Measurements from ENCODE around the gene CHMP2B. TPM values are rescaled to one million over a fixed set of nuclear protein-coding genes. Genes with fewer than 3 reads are reported as not detected.
A peak's percentile ranks its signal among the peaks of the same experiment; 100 is the strongest.

The CHMP2B gene
- total and polyA plus RNA-seq, 2 of the 8 experiments (the other 6 are each of a cell fraction or from before 2014, with no cell fraction given), result 14.0 to 56.5 TPM

DNA sequence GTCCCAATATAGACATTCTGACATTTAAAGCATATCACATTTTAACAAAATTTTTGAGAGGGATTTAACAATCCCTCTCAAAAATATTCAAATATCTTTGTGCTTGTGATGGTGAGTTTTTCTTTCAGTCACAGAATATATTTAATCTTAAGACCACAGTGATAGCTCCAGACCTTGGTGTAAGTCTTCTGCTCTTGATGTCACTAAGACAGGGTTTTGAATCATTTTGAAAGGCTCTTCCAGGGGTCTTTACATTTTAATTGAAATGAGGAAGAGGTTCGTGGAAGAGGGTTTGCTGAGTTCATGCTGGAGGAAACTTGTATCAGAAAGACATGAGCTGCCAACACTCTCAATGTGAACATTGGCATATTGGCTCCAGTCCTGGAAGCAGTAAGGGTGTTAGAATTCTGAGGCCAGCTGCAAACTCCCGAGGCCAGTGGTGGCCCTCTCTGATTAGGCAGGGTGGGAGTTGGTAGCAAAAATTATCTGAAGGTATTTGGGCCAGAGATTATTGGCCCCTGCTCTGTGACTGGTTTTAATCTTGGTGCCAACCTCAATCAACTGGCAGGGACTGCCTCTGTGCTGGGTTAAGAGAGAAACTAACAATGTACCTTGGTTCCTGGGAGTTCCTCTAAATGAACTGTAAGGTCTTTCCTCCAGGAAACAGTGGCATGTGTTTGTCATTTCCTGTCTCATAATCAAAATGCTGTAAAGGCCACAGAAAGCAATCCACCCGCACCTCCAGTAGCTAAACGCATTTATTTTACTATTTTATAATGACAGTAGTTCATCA lies 44.0 kb downstream of the CHMP2B start:
- no peaks in the 10 kb centered on the region for H3K4me1 ChIP-seq (replicated peaks in 1 of 4; ENCODE audit: control insufficient read depth in 3 of 4, insufficient read depth in 4 of 4, low read length in 3 of 4)
- H2BK15ac ChIP-seq (ENCODE audit: low read length), result no peak overlapping the region
- H2BK20ac ChIP-seq (ENCODE audit: low read length), result no peak overlapping the region
- H3K27ac ChIP-seq (ENCODE audit: low read depth, low read length), result no peak overlapping the region
- no peak overlapping the region for H3K4me3 ChIP-seq (ENCODE audit: extremely low read depth in 1 of 4, insufficient read depth in 2 of 4, low read depth in 3 of 4, low read length in 4 of 4)
- FAIRE-seq, result no peak
- H3K79me2 ChIP-seq (ENCODE audit: control insufficient read depth in 1 of 2, insufficient read depth in 2 of 2, low read length in 2 of 2), result no peaks in the 10 kb centered on the region
- no peak overlapping the region for H3K4me2 ChIP-seq (ENCODE audit: insufficient read depth in 1 of 2, low read depth in 2 of 2, low read length in 2 of 2)
- 0 out of 2 replicates have a peak overlapping the region, but pooled peaks have one; percentile 55 for H2AFZ ChIP-seq (ENCODE audit: low read length)
- WGBS, 2 experiments (ENCODE audit: extremely low coverage in 1 of 2, insufficient coverage in 1 of 2, insufficient read length in 1 of 2, insufficient replicate concordance in 2 of 2, low coverage in 1 of 2, low lambda C conversion rate in 2 of 2, missing lambda C conversion rate in 1 of 2), result 92% methylated on average over 4 of the region's 4 CpGs; no CpG with 5 or more reads in 1 of the 2 experiments
- no peak overlapping the region for H3K9ac ChIP-seq (replicated peaks in 1 of 4; ENCODE audit: extremely low read depth in 1 of 4, low read depth in 3 of 4, low read length in 3 of 4)
- H3K9me3 ChIP-seq (ENCODE audit: insufficient read depth in 2 of 2, low read depth in 1 of 2, low read length in 1 of 2), result no peaks in the 10 kb centered on the region
- H2BK120ac ChIP-seq (replicated peaks; ENCODE audit: low read depth, low read length), result no peak overlapping the region
- no peak overlapping the region for H4K8ac ChIP-seq (ENCODE audit: extremely low read depth, insufficient read depth, low read length)
- H3K23ac ChIP-seq (ENCODE audit: insufficient read length), result no peak overlapping the region
- H3K79me1 ChIP-seq (ENCODE audit: low read depth, low read length), result no peaks in the 10 kb centered on the region
- H3K4ac ChIP-seq (replicated peaks; ENCODE audit: insufficient read length, low read depth, low read length), result no peak overlapping the region
- no peak for DNase-seq (ENCODE audit: low read depth in 1 of 2, low spot score in 2 of 2)
- no peak overlapping the region for H4K91ac ChIP-seq (replicated peaks; ENCODE audit: insufficient read length, low read length)
- no peak overlapping the region for H3K14ac ChIP-seq (ENCODE audit: insufficient read length)
- H4K20me1 ChIP-seq (replicated peaks in 1 of 2; ENCODE audit: control insufficient read depth in 1 of 2, insufficient read depth in 2 of 2, low read length in 2 of 2), result no peaks in the 10 kb centered on the region
- no peak overlapping the region for H4K5ac ChIP-seq (ENCODE audit: insufficient read length, low read depth, low read length)
- H3K23me2 ChIP-seq (ENCODE audit: low read depth, low read length), result no peaks in the 10 kb centered on the region
- no peaks in the 10 kb centered on the region for H3K36me3 ChIP-seq (ENCODE audit: control insufficient read depth in 2 of 4, insufficient read depth in 4 of 4, low read length in 3 of 4)
- ChIA-PET CTCF (ENCODE audit: partially characterized antibody) (interaction anchor here (0.6 to 2.7 kb wide), 3 partner anchors 11 to 1882 kb away, joined by 3 to 30 read pairs (median 3); no protein-coding TSS in a partner anchor), POLR2A (ENCODE audit: partially characterized antibody) (no interaction called here)
- H3K56ac ChIP-seq (replicated peaks; ENCODE audit: insufficient read length, low read depth, low read length), result no peak overlapping the region
- H3K27me3 ChIP-seq (replicated peaks in 1 of 4; ENCODE audit: control insufficient read depth in 3 of 4, extremely low read depth in 1 of 4, insufficient read depth in 3 of 4, low read length in 3 of 4), result no peaks in the 10 kb centered on the region
- no peak overlapping the region for H3K18ac ChIP-seq (ENCODE audit: extremely low read depth, low read length)
- H2AK5ac ChIP-seq (ENCODE audit: low read depth, low read length), result no peak overlapping the region
- no peak overlapping the region for H2BK5ac ChIP-seq (ENCODE audit: low read depth, low read length)
- no peak overlapping the region for H2BK12ac ChIP-seq (ENCODE audit: low read depth, low read length)
- TF ChIP-seq MAFK (IDR thresholded peaks at IDR 0.05; ENCODE audit: low read depth, low read length) (no peak), TAF1 (IDR thresholded peaks at IDR 0.05; ENCODE audit: low read depth, low read length) (no peak), BCL11A (IDR thresholded peaks at IDR 0.05; ENCODE audit: low read depth in 2 of 2, low read length in 2 of 2) (no peak), CTBP2 (IDR thresholded peaks at IDR 0.05; ENCODE audit: borderline replicate concordance, insufficient read depth, insufficient read length, low read length) (no peak), KDM5A (IDR thresholded peaks at IDR 0.05; ENCODE audit: low read length) (no peak), SIX5 (IDR thresholded peaks at IDR 0.05; ENCODE audit: low read depth, low read length) (no peak), BRCA1 (IDR thresholded peaks at IDR 0.05; ENCODE audit: low read depth, low read length) (no peak), RFX5 (IDR thresholded peaks at IDR 0.05; ENCODE audit: borderline replicate concordance, low read depth, low read length) (no peak), RNF2 (IDR thresholded peaks at IDR 0.05; ENCODE audit: borderline replicate concordance, low read depth, low read length, missing control alignments, poor library complexity, severe bottlenecking) (no peak), RBBP5 (IDR thresholded peaks at IDR 0.05; ENCODE audit: borderline replicate concordance, low read depth, low read length) (no peak), SP4 (IDR thresholded peaks at IDR 0.05; ENCODE audit: low read length) (no peak)
- TF ChIP-seq, protein P1, sequence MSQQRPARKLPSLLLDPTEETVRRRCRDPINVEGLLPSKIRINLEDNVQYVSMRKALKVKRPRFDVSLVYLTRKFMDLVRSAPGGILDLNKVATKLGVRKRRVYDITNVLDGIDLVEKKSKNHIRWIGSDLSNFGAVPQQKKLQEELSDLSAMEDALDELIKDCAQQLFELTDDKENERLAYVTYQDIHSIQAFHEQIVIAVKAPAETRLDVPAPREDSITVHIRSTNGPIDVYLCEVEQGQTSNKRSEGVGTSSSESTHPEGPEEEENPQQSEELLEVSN (IDR thresholded peaks at IDR 0.05), result no peak

All from H1 (cell line).